Measurements from ENCODE around the gene DEFB132.

The DEFB132 gene

DNA sequence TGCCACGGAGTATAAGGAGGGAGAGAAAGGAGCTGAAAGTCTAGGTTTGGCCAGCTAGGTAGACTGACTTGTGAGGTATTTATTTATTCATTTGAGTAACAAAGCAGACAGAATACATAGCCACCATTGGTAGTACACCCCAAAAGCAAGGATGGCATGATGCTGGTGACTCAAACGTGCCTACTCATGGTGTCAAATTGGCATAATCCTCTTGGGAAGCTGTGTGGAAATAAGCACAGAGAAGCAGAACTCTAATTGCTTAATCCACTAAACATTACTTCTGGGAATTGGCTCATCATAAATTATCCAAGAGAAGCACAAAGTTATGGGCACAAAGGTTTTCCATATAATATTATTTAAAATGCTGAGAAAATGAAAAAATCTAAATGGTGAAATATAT is 2.5 kb downstream of the DEFB132 start:
- TF ChIP-seq TCF4 (CRISPR knock-in tag; IDR thresholded peaks at IDR 0.05; ENCODE audit: borderline replicate concordance), result no peak
- no peak for TF ChIP-seq SNAI2 (CRISPR knock-in tag; IDR thresholded peaks at IDR 0.05)
- TF ChIP-seq, protein P1, sequence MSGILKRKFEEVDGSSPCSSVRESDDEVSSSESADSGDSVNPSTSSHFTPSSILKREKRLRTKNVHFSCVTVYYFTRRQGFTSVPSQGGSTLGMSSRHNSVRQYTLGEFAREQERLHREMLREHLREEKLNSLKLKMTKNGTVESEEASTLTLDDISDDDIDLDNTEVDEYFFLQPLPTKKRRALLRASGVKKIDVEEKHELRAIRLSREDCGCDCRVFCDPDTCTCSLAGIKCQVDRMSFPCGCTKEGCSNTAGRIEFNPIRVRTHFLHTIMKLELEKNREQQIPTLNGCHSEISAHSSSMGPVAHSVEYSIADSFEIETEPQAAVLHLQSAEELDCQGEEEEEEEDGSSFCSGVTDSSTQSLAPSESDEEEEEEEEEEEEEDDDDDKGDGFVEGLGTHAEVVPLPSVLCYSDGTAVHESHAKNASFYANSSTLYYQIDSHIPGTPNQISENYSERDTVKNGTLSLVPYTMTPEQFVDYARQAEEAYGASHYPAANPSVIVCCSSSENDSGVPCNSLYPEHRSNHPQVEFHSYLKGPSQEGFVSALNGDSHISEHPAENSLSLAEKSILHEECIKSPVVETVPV (CRISPR knock-in tag; IDR thresholded peaks at IDR 0.05), result no peak
- no peak for TF ChIP-seq BACH2 (CRISPR knock-in tag; IDR thresholded peaks at IDR 0.05; ENCODE audit: borderline replicate concordance)
- no peak for ATAC-seq

DNA sequence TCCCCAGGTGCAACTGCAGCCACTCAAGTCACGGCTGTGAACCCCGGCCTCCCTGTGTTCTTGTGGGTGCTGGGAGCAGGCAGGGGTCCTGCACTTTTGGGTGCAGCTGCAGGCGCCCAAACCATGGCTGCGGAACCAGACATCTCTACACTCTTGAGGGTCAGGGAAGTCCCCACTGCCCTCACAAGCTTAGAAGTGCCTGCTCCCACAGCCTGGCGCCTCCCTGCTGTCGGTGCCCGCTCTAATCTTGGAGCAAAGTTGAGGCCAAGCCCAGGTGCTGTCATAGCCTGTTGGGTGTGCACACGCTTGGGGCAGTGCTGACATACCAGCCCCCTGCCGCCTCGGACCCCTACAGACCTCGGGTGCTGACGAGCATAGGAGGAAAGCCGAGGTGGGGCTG is 6.2 kb downstream of the DEFB132 start:
- no peak for ATAC-seq
- TF ChIP-seq RARB (CRISPR knock-in tag; IDR thresholded peaks at IDR 0.05) (no peak), ZNF70 (CRISPR knock-in tag; IDR thresholded peaks at IDR 0.05) (no peak), CSDC2 (CRISPR knock-in tag; IDR thresholded peaks at IDR 0.05) (no peak), ZFP30 (CRISPR knock-in tag; IDR thresholded peaks at IDR 0.05) (no peak), PPARA (CRISPR knock-in tag; IDR thresholded peaks at IDR 0.05; ENCODE audit: borderline replicate concordance) (no peak), ISL1 (CRISPR knock-in tag; IDR thresholded peaks at IDR 0.05) (no peak), OSR1 (CRISPR knock-in tag; IDR thresholded peaks at IDR 0.05) (no peak), ESRRG (CRISPR knock-in tag; IDR thresholded peaks at IDR 0.05) (no peak), BACH2 (CRISPR knock-in tag; IDR thresholded peaks at IDR 0.05; ENCODE audit: borderline replicate concordance) (no peak), ARNTL (CRISPR knock-in tag; IDR thresholded peaks at IDR 0.05; ENCODE audit: borderline replicate concordance, low read depth) (no peak), SNAI2 (CRISPR knock-in tag; IDR thresholded peaks at IDR 0.05) (no peak), ZFP3 (CRISPR knock-in tag; IDR thresholded peaks at IDR 0.05) (no peak), ZNF8 (CRISPR knock-in tag; IDR thresholded peaks at IDR 0.05) (no peak)
- TF ChIP-seq, protein P1 (CRISPR knock-in tag; IDR thresholded peaks at IDR 0.05), result no peak
- TF ChIP-seq, protein P2, sequence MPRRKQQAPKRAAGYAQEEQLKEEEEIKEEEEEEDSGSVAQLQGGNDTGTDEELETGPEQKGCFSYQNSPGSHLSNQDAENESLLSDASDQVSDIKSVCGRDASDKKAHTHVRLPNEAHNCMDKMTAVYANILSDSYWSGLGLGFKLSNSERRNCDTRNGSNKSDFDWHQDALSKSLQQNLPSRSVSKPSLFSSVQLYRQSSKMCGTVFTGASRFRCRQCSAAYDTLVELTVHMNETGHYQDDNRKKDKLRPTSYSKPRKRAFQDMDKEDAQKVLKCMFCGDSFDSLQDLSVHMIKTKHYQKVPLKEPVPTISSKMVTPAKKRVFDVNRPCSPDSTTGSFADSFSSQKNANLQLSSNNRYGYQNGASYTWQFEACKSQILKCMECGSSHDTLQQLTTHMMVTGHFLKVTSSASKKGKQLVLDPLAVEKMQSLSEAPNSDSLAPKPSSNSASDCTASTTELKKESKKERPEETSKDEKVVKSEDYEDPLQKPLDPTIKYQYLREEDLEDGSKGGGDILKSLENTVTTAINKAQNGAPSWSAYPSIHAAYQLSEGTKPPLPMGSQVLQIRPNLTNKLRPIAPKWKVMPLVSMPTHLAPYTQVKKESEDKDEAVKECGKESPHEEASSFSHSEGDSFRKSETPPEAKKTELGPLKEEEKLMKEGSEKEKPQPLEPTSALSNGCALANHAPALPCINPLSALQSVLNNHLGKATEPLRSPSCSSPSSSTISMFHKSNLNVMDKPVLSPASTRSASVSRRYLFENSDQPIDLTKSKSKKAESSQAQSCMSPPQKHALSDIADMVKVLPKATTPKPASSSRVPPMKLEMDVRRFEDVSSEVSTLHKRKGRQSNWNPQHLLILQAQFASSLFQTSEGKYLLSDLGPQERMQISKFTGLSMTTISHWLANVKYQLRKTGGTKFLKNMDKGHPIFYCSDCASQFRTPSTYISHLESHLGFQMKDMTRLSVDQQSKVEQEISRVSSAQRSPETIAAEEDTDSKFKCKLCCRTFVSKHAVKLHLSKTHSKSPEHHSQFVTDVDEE (CRISPR knock-in tag; IDR thresholded peaks at IDR 0.05), result no peak
- TF ChIP-seq, protein P3, sequence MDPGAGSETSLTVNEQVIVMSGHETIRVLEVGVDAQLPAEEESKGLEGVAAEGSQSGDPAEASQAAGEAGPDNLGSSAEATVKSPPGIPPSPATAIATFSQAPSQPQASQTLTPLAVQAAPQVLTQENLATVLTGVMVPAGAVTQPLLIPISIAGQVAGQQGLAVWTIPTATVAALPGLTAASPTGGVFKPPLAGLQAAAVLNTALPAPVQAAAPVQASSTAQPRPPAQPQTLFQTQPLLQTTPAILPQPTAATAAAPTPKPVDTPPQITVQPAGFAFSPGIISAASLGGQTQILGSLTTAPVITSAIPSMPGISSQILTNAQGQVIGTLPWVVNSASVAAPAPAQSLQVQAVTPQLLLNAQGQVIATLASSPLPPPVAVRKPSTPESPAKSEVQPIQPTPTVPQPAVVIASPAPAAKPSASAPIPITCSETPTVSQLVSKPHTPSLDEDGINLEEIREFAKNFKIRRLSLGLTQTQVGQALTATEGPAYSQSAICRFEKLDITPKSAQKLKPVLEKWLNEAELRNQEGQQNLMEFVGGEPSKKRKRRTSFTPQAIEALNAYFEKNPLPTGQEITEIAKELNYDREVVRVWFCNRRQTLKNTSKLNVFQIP (CRISPR knock-in tag; IDR thresholded peaks at IDR 0.05; ENCODE audit: borderline replicate concordance, low read depth), result no peak

DNA sequence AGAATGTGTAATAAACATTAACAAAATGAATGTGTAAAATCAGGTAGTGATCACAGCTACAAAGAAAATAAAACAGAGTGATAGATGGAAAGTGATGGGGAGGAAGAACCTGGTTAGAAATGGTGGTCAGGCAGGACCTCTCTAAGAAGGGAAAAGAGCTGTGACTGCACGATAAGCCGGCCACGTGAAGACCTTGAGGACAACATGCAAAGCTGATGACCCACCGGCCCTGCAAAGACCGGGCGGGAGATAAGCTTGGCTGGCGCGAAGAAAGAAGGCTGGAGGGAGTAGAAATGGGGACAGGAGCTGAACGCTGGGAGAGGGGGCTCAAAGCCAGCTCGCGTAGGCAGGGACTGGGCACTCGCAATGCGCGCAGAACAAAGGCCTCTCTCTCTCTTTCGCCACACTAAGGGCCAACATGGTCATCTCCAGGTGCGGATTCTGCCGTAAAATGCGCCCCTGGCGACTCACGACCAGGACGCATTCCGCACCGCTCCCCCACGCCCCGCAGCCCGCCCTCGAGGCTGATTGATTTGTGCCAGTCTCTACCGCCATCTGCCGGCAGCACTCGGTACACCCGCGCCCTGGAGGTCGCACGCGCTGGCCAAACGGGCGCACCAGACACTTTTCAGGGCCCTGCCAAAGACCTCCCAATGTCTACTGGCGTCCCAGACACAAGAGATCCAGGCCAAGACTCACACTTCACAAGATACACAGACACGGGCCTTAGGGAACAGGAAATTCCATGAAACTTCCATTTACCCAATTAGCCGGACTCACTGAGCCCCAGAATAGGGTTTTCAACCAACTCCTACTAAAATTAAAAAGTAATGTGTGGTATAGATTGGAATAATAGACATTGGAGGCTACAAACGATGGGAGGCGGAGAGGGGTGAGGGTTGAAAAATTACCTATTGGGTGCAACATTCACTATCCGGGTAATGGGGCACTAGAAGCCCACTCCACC is 9.4 kb downstream of the DEFB132 start:
- peak; percentile 95 for ATAC-seq
- TF ChIP-seq ZFP3 (CRISPR knock-in tag; IDR thresholded peaks at IDR 0.05) (peak; percentile 68; the same call in 1 of the 2 replicates), BACH2 (CRISPR knock-in tag; IDR thresholded peaks at IDR 0.05; ENCODE audit: borderline replicate concordance) (no peak), CSDC2 (CRISPR knock-in tag; IDR thresholded peaks at IDR 0.05) (no peak), PPARA (CRISPR knock-in tag; IDR thresholded peaks at IDR 0.05; ENCODE audit: borderline replicate concordance) (no peak)
- TF ChIP-seq, protein P4, sequence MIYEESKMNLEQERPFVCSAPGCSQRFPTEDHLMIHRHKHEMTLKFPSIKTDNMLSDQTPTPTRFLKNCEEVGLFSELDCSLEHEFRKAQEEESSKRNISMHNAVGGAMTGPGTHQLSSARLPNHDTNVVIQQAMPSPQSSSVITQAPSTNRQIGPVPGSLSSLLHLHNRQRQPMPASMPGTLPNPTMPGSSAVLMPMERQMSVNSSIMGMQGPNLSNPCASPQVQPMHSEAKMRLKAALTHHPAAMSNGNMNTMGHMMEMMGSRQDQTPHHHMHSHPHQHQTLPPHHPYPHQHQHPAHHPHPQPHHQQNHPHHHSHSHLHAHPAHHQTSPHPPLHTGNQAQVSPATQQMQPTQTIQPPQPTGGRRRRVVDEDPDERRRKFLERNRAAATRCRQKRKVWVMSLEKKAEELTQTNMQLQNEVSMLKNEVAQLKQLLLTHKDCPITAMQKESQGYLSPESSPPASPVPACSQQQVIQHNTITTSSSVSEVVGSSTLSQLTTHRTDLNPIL (CRISPR knock-in tag; IDR thresholded peaks at IDR 0.05; ENCODE audit: low read depth), result no peak

All from SK-N-SH treated with all-trans-retinoic acid at 6 μM for 48 hours (cell line).